ENCODE data around the gene GBP6. TPM values are rescaled to one million over a fixed set of nuclear protein-coding genes. Genes with fewer than 3 reads are reported as not detected.
"Not testable (repeated sequence)": the region's sequence is repeated elsewhere in the genome, so short reads cannot be mapped to it uniquely, and the experiment has no call there.

Gene GBP6
- total RNA-seq, 2 experiments from 2014 or later = not detected

GRCh38 chr1:89407360-89407759 lies 43.5 kb downstream of the GBP6 start:
- H3K27ac ChIP-seq (ENCODE audit: low read depth, low read length, poor library complexity, severe bottlenecking) = no peak overlapping the region
- no peaks in the 10 kb centered on the region for H3K36me3 ChIP-seq (ENCODE audit: insufficient read depth, low read length)
- H2AFZ ChIP-seq (ENCODE audit: low read length) = no peak overlapping the region
- H3K4me3 ChIP-seq (ENCODE audit: low read depth, low read length, poor library complexity, severe bottlenecking) = no peak overlapping the region
- no TSS peak for BruUV-seq (replicated peaks)
- ChIA-PET CTCF (ENCODE audit: unreplicated experiment) (no interaction called here), POLR2A (no interaction called here)
- no peaks in the 10 kb centered on the region for H3K9me2 ChIP-seq (ENCODE audit: insufficient read depth, low read length)
- no peaks in the 10 kb centered on the region for H3K9me3 ChIP-seq (ENCODE audit: low read length)
- H3K79me2 ChIP-seq (ENCODE audit: insufficient read depth, low read depth, low read length) = no peaks in the 10 kb centered on the region
- intact Hi-C loops (cut with micrococcal nuclease; ENCODE audit: unreplicated experiment) = no loop called here
- H4K20me1 ChIP-seq (ENCODE audit: insufficient read depth, low read length) = no peaks in the 10 kb centered on the region
- TF ChIP-seq CTCF (conservative IDR thresholded peaks at IDR 0.05; ENCODE audit: low read length) (no peak), EZH2phosphoT487 (IDR thresholded peaks at IDR 0.05; ENCODE audit: borderline replicate concordance, low read depth, low read length) (no peak)
- no peak for DNase-seq (ENCODE audit: low spot score)
- no peaks in the 10 kb centered on the region for H3K4me1 ChIP-seq (ENCODE audit: insufficient read depth, low read length, poor library complexity, severe bottlenecking)
- no peak overlapping the region for H3K4me2 ChIP-seq (ENCODE audit: low read length)

- H3K4me3 ChIP-seq (ENCODE audit: low read depth, low read length, poor library complexity, severe bottlenecking); H3K79me2 ChIP-seq (ENCODE audit: insufficient read depth, low read depth, low read length); H3K27ac ChIP-seq (ENCODE audit: low read depth, low read length, poor library complexity, severe bottlenecking); H3K9me2 ChIP-seq (ENCODE audit: insufficient read depth, low read length); BruUV-seq (replicated peaks); H3K36me3 ChIP-seq (ENCODE audit: insufficient read depth, low read length); H3K4me2 ChIP-seq (ENCODE audit: low read length); H3K4me1 ChIP-seq (ENCODE audit: insufficient read depth, low read length, poor library complexity, severe bottlenecking); H4K20me1 ChIP-seq (ENCODE audit: insufficient read depth, low read length); H2AFZ ChIP-seq (ENCODE audit: low read length); POLR2A ChIA-PET; intact Hi-C loops (cut with micrococcal nuclease; ENCODE audit: unreplicated experiment); DNase-seq (ENCODE audit: low spot score); CTCF ChIA-PET (ENCODE audit: unreplicated experiment); H3K9me3 ChIP-seq (ENCODE audit: low read length): not testable (repeated sequence)
Observed at GRCh38 chr1:89407768-89408167, 43.9 kb downstream of the GBP6 start.

GRCh38 chr1:89425056-89425455 lies 61.2 kb downstream of the GBP6 start:
- no peaks in the 10 kb centered on the region for H3K36me3 ChIP-seq (ENCODE audit: insufficient read depth, low read length)
- H2AFZ ChIP-seq (ENCODE audit: low read length) = no peak overlapping the region
- TF ChIP-seq CTCF (conservative IDR thresholded peaks at IDR 0.05; ENCODE audit: low read length) (no peak), EZH2phosphoT487 (IDR thresholded peaks at IDR 0.05; ENCODE audit: borderline replicate concordance, low read depth, low read length) (no peak)
- CTCF ChIA-PET (ENCODE audit: unreplicated experiment) = no interaction called here
- no peaks in the 10 kb centered on the region for H4K20me1 ChIP-seq (ENCODE audit: insufficient read depth, low read length)
- no peaks in the 10 kb centered on the region for H3K9me3 ChIP-seq (ENCODE audit: low read length)
- intact Hi-C loops (cut with micrococcal nuclease; ENCODE audit: unreplicated experiment) = no loop called here
- H3K9me2 ChIP-seq (ENCODE audit: insufficient read depth, low read length) = no peaks in the 10 kb centered on the region
- no peak overlapping the region for H3K27ac ChIP-seq (ENCODE audit: low read depth, low read length, poor library complexity, severe bottlenecking)
- BruUV-seq (replicated peaks) = no TSS peak
- DNase-seq (ENCODE audit: low spot score) = no peak
- no peak overlapping the region for H3K4me3 ChIP-seq (ENCODE audit: low read depth, low read length, poor library complexity, severe bottlenecking)
- H3K4me1 ChIP-seq (ENCODE audit: insufficient read depth, low read length, poor library complexity, severe bottlenecking) = no peaks in the 10 kb centered on the region
- no peak overlapping the region for H3K4me2 ChIP-seq (ENCODE audit: low read length)
- H3K79me2 ChIP-seq (ENCODE audit: insufficient read depth, low read depth, low read length) = no peaks in the 10 kb centered on the region
- POLR2A ChIA-PET = no interaction called here

Measured in OCI-LY7 (cell line).